T47D (cell line): Measurements from ENCODE around the gene SH3BGRL3.
"Not testable (repeated sequence)": the region's sequence is repeated elsewhere in the genome, so short reads cannot be mapped to it uniquely, and the experiment has no call there.

Experiments
- DNase-seq, 2 experiments: peaks; one replicate each; pipeline versions ENCODE4 v3.0.0 to v3.0.0-alpha.2; 2011 to 2012; ENCODE audit warnings: low read depth in 1 of 2, low spot score in 1 of 2
- JUND ChIP-seq: IDR thresholded peaks from 2 replicates; pipeline ENCODE4 v1.6.1; 2012; ENCODE audit warnings: low read depth
- in situ Hi-C: cut with HindIII; loops from 2 replicates; pipeline ENCODE4 v1.10.0; 2016; ENCODE audit warnings: low sequenced_read_pairs, low pct_unique_long_range_greater_than_20kb

Gene SH3BGRL3

DNA sequence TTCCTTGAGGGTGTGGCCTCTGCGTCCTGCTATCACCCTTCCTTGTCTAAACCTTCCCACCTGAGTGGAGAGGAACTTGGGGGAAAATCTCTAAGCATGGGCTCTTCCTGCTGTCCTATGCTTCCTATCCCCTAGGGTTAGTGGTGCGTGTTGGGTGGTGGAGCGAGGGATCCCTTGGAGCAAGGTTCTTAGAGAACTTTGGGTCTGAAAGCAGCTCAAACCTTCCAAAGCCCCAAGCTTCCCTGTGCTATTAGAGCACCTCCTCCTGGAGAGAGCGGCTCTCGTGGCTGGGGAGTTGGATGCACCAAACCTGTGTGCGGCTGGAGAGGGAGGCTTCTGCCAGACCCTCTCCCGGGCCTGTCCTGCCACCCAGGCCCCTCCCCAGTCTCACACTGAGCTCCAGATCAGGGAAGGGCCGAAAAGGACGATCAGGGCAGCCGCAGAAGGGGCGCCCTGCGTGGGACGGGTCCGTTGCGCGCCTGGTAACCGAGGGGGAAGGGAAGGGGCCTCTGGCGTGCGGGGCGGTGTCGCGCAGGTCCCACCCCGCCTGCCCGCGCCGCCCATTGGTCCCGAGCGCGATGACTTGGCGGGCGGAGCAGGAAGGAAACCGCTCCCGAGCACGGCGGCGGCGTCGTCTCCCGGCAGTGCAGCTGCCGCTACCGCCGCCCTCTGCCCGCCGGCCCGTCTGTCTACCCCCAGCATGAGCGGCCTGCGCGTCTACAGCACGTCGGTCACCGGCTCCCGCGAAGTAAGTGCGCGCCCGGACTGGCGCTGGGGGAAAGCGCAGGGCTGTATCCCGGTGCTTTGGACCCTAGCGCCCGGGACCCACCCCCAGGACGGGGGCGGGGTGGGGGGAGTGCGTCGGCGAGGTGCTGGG lies at the start of gene SH3BGRL3:
Gene SH3BGRL3 (plus strand): TSS at position 631 of the 877 bp plus-strand sequence. CDS start 70 bp downstream, at position 701.
- in situ Hi-C loops, result no loop called here
- no peak for TF ChIP-seq JUND
- peak; percentile 56 to 71 for DNase-seq

DNA sequence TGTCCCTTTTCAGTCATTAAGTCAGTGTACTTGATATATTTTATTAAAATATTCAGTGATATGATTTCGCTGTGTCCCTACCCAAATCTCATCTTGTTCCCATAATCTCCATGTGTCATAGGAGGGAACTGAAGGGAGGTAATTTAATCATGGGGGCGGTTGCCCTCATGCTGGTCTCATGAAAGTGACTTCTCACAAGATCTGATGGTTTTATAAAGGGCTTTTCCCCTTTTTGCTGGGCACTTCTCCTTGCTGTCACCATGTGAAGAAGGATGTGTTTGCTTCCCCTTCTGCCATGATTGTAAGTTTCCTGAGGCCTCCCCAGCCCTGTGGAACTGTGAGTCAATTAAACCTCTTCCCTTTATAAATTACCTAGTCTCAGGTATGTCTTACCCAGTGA lies 49.2 kb upstream of the SH3BGRL3 start:
- DNase-seq, in situ Hi-C loops: not testable (repeated sequence)

DNA sequence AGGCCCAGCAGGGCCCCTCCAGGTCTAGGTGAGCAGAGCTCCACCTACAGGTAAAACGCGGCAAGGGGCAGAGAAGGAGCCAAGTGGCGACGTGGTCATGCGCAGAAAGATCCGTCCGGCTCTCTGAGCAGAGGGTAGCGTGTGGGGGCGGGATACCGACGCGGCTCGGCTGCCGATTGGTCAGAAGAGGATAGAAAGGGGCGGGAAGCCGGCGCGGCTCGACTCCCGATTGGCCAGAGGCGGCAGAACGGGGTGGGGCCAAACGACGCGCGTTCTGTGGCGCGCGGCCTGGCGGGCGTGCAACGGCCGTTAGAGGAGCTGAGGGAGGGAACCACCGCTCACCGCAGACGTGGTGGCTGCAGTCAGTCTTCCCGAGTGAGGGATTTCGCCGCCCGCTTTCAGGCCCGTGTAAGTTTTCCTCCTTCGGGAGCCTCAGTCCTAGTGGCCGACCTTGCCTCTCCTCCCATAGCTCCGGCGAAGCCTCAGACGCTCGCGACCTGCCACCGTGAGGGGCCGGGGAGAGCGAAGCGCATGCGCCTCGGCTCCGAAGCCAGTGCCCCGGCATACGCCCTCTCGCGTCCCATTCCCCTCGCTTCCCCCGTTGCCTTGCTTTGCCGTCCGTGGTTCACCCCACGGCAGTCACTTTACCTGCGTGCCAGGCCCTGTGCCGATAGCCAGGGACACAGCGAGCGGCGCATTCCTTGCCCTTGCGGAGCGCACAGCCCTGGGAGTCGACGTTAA lies 45.8 kb upstream of the SH3BGRL3 start, which contains the start of gene CEP85:
Gene CEP85 (plus strand): TSS at position 298 of the 741 bp plus-strand sequence. CDS start 5,584 bp downstream, outside the sequence.
- DNase-seq, result peak; percentile 90 to 97
- in situ Hi-C loops, result no loop called here
- TF ChIP-seq JUND, result no peak

DNA sequence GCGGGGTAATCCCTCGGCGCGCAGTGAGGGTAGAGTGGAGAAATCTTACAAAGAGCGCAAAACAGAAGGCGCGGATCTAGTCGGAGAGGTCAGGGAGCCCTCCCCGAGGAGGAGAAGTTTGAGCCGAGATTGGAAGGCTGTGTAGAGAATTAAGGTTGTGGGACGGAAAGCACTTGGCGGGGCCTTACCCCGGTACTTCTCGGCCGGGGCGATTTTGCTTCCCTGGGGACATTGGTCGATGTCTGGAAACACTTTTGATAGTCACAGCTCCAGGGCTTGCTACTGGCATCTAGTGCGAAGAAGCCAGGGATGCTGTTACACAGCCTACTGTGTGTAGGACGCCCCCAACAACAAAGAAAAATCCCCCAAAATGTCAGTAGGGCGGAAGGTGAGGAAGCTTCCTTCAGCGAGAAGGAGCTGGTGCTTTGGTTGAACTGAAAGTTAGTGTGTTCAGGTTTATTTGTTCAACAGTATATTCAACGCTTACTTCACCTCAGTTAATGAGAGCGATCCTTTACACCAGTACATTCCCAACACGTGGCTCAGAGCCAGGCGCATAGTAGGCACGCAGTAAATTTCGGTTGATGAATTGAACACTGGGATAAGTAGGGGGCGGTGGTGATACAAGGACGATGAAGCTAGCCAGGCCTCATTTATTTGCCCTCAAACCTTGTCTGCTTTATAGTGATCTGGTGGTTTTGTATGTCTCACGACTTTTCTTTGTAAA lies 45.1 kb upstream of the SH3BGRL3 start:
- peak in 1 of 2 experiments; percentile 43 for DNase-seq
- no peak for TF ChIP-seq JUND
- in situ Hi-C loops, result no loop called here

DNA sequence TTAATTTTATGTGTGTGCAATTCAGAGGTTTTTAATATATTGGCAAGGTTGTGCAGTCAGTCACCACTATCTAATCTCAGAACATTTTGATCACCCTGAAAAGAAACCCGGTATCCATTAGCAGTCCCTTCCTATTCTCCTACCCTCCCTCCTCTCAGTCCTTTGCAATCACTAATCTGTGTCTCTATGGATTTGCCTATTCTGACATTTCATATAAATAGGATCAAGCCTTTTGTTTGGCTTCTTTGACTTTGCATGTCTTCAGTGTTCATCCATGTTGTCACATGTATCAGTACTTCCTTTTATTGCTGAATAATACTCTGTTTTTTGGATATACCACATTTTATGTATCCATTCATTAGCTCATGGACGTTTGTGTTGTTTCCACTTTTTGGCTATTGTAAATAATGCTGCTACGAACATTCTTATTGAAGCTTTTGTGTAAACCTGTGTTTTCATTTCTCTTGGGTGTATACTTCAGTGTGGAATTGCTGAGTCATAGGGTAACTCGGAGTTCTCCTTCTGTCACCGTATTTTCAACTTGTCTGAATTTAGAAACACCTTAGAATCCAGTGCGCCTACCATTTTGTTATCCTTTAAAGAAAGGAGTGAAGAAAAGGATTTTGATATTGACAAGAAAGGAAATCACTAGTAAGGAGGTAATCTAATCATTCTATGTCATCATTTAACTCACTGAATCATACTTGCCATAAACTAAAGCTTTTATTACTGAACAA lies 42.5 kb upstream of the SH3BGRL3 start:
- DNase-seq, result peak in 1 of 2 experiments; percentile 27
- in situ Hi-C loops, result no loop called here

DNA sequence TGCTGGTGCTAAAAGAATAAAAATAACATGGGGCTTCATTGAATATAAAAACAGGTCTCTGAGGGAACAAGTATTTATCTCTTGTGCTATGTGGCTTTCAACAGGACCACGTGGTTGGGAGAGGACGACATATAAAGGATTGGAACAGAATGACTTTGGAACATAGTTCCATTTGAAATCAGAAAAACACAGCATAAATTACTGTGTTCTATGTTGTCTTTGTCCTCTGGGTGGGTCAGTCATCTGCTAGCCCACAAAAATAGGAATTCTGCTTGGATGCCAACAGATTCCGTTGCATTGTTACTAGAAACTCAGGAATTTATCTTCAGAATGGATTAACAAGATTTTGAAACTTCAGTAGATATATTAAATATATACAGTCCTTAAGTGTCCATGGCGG lies 40.0 kb upstream of the SH3BGRL3 start:
- no peak for TF ChIP-seq JUND
- in situ Hi-C loops, result no loop called here
- DNase-seq, result no peak

More for the DNA sequence above, 42.5 kb upstream of the SH3BGRL3 start:
- no peak for TF ChIP-seq JUND

DNA sequence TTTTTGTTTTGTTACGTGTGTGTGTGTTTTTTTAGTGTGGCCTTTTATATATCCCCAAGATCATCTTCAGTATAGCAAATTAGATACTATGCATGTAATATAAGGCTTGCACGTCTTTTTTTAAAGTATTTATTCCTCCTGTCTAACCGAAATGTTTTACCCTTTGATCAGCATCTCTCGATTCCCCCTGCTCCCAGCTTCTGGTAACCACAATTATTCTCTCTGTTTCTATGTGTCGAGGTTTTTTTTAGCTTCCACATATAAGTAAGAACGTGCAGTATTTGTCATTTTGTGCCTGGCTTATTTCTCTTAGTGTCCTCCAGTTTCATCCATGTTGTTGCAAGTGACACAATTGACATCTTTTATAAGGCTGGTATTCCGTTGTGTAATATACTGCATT lies 27.2 kb upstream of the SH3BGRL3 start:
- no peak for DNase-seq
- in situ Hi-C loops, result no loop called here
- TF ChIP-seq JUND, result no peak

DNA sequence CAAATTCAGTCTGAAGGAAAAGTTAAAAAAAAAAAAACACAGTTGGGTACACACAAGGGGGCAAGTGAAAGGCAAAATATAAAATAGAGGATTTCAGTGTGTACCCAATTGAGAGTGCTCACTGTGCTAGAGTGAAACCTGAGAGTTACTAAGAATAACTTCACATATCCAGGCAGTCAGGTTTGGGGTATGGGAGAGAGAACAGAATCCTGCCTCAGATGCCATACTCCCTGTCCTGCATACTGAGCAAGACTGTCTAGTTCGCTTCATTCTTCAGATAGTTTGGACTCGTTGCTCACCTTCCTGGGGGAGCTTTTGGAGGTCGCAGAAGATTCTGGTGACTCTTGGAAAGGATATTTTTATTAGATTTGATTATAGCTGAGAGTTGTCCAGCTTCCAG lies 25.5 kb upstream of the SH3BGRL3 start:
- no peak for DNase-seq
- in situ Hi-C loops, result no loop called here
- TF ChIP-seq JUND, result no peak

DNA sequence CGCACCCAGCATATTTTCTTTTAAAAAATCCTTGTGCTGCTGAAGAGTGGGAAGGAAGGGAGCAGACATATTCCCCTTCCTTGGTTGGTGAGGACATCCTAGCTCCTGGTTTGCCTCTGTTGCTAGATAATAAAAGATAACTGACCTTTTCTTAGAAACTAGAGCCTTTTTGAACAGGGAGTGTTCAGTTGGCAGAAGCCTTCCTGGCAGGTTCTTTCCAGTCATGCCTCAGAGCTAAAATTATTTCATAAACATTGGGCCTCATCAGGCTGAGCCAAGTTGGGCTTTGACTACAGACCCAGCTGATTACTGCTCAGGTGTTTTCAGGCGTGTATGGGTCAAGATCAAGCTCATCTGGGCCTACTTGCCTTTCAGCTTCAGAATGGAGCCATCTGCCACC lies 22.7 kb upstream of the SH3BGRL3 start:
- TF ChIP-seq JUND, result no peak
- in situ Hi-C loops, result no loop called here
- DNase-seq, result no peak

DNA sequence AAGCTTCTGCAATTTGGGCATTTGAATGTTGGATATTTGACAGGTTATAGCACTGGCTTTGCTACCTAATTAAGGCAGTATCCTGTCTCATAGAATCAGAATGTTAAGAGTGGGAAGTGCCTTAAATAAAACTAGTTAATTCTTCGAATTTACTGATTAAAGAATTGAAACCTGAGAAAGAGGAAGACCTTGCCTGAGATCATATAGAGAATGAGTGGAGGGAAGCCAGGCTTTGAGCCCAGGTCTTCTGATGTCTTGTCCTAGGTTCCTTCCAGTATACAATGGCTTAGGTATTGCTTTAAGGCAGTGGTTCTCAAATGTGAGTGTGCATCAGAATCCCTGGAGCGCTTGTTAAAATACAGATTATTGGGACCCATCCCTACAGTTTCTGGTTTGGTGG lies 20.9 kb upstream of the SH3BGRL3 start:
- no peak for TF ChIP-seq JUND
- no peak for DNase-seq
- in situ Hi-C loops, result no loop called here

DNA sequence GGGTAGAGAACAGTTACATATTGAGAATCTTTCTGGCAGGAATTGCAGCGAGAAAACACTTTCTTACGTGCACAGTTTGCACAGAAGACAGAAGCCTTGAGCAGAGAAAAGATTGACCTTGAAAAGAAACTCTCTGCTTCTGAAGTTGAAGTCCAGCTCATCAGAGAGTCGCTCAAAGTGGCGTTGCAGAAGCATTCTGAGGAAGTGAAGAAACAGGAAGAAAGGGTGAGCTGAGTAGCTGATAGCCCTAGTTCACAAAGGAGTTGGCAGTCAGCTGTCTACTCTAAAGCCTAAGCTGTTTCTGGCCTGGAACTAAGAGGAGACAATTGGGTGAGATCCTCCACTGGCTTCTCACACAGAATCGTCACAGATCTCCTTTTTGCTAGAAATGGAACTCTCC lies 20.3 kb upstream of the SH3BGRL3 start:
- in situ Hi-C loops, result no loop called here
- no peak for TF ChIP-seq JUND
- no peak for DNase-seq

DNA sequence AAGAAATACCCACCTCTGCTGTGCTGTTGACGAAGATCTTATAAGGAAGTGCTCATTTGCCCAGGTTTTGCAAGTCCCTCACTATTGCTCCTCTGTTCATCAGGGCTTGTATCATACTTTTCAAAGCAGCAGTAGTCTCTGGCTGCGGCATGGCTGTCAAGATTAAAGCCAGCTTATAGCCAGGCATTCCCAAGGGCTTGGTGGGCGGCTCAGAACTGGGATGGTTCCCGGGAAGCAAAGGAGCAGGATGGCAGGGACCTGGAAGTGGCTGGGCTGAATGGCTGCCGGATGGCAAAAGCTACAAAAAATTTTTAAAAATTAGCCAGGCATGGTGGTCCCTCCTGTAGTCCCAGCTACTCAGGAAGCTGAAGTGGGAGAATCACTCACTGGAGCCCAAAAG lies 16.7 kb upstream of the SH3BGRL3 start:
- DNase-seq, result no peak
- no peak for TF ChIP-seq JUND
- in situ Hi-C loops, result no loop called here
